ENCODE data around the gene SRP14.
"Not testable (repeated sequence)": the region's sequence is repeated elsewhere in the genome, so short reads cannot be mapped to it uniquely, and the experiment has no call there.

SRP14 gene

GRCh38 chr15:40048926-40049475 is 10.0 kb upstream of the SRP14 start:
- DNase-seq = no peak

GRCh38 chr15:40048211-40048792 is 9.3 kb upstream of the SRP14 start:
- no peak for DNase-seq

GRCh38 chr15:40047415-40048210 is 8.6 kb upstream of the SRP14 start:
- DNase-seq = peak; percentile 38 to 50

- DNase-seq = no peak
Observed at GRCh38 chr15:40046721-40047414, 7.9 kb upstream of the SRP14 start.

GRCh38 chr15:40045572-40046217 is 6.7 kb upstream of the SRP14 start:
- no peak for DNase-seq

- DNase-seq = peak; percentile 77 to 80
Observed at GRCh38 chr15:40044717-40045571, 6.0 kb upstream of the SRP14 start.

- DNase-seq = no peak
Observed at GRCh38 chr15:40043927-40044716, 5.1 kb upstream of the SRP14 start.

GRCh38 chr15:40042791-40043320 is 3.9 kb upstream of the SRP14 start:
- DNase-seq = no peak

- DNase-seq = no peak
Observed at GRCh38 chr15:40040770-40041169, 1.8 kb upstream of the SRP14 start.

- no peak for DNase-seq
Observed at GRCh38 chr15:40040293-40040635, 1.3 kb upstream of the SRP14 start.

GRCh38 chr15:40038275-40038637 is 725 bp downstream of the SRP14 start:
- DNase-seq = no peak

- no peak for DNase-seq
Observed at GRCh38 chr15:40037721-40038120, 1.3 kb downstream of the SRP14 start.

- DNase-seq = not testable (repeated sequence)
Observed at GRCh38 chr15:40035182-40035581, 3.8 kb downstream of the SRP14 start.

GRCh38 chr15:40034186-40034946 is 4.6 kb downstream of the SRP14 start:
- no peak for DNase-seq

- no peak for DNase-seq
Observed at GRCh38 chr15:40032125-40032839, 6.7 kb downstream of the SRP14 start.

GRCh38 chr15:40031300-40031699 is 7.7 kb downstream of the SRP14 start:
- DNase-seq = no peak

- no peak for DNase-seq
Observed at GRCh38 chr15:40029979-40030893, 8.7 kb downstream of the SRP14 start.

GRCh38 chr15:40028853-40029252 is 10.1 kb downstream of the SRP14 start:
- no peak for DNase-seq

GRCh38 chr15:40028193-40028592 is 10.8 kb downstream of the SRP14 start:
- DNase-seq = no peak

Data from activated CD4-positive, alpha-beta T cell treated with anti-CD3 and anti-CD28 coated beads, Interleukin-2, amount 50 U/mL, for 4 hours (primary cell).